Thoracic aorta (tissue), 2 donors: ENCODE results near the gene GON4L. TPM values are rescaled to one million over a fixed set of nuclear protein-coding genes. Genes with fewer than 3 reads are reported as not detected.
"Not testable (repeated sequence)": the region's sequence is repeated elsewhere in the genome, so short reads cannot be mapped to it uniquely, and the experiment has no call there.

Experiments
- ATAC-seq: fragments of 150-250 bp; one replicate; pipeline ENCODE4 v1.8.0; 2017; ENCODE audit warnings: low read depth; ENCODE audit not compliant: insufficient number of reproducible peaks, low FRiP score
- DNase-seq: peaks from one replicate; pipeline ENCODE4 v3.0.0-alpha.2; 2020; ENCODE audit warnings: low spot score
- H3K27ac ChIP-seq, 2 donors: fragments of 200-600 bp; sonication (generic); 1 replicate in 1 of 2; 2 replicates in 1 of 2; pipeline ENCODE4 v1.5.1; 2016; ENCODE audit warnings: mild to moderate bottlenecking in 2 of 2, moderate library complexity in 2 of 2
- H3K27me3 ChIP-seq: fragments of 200-600 bp; sonication (generic); replicated peaks from 2 replicates; pipeline ENCODE4 v1.6.0; 2016; ENCODE audit warnings: mild to moderate bottlenecking; ENCODE audit not compliant: insufficient read depth
- H3K36me3 ChIP-seq: fragments of 200-600 bp; sonication (generic); one replicate; pipeline ENCODE4 v1.5.1; 2016
- H3K4me1 ChIP-seq, 2 donors: fragments of 200-600 bp; sonication (generic); 1 replicate in 1 of 2; 2 replicates in 1 of 2; pipeline versions ENCODE4 v1.5.1 to v1.6.0; 2016; ENCODE audit warnings: low read depth in 2 of 2, mild to moderate bottlenecking in 1 of 2; ENCODE audit not compliant: control insufficient read depth in 1 of 2
- H3K4me3 ChIP-seq: fragments of 200-600 bp; sonication (generic); 2 replicates; pipeline ENCODE4 v1.5.1; 2016; ENCODE audit warnings: mild to moderate bottlenecking
- H3K9me3 ChIP-seq: fragments of 200-600 bp; sonication (generic); 2 replicates; pipeline ENCODE4 v1.5.1; 2016
- CTCF ChIP-seq: fragments of 200-600 bp; sonication (generic); IDR thresholded peaks from one replicate; pipeline ENCODE4 v1.5.1; 2019; ENCODE audit warnings: antibody characterized with exemption
- total RNA-seq, 2 donors: library from RNA; depleted of rRNA; stranded (reverse); fragments of >200 nt; gene quantifications; one replicate each; pipeline versions ENCODE4 v1.1.0 to v1.2.3, GENCODE V29; 2016

GON4L gene
- total RNA-seq, 2 donors from 2014 or later: 39.3 to 83.2 TPM

- ATAC-seq (no peak), DNase-seq (no peak)
- Histone ChIP-seq H3K4me3 (no peak overlapping the region), H3K4me1 (peaks cover 3 to 8% of the 10 kb centered on the region in 2 donors), H3K9me3 (no peaks in the 10 kb centered on the region), H3K36me3 (peaks cover 54% of the 10 kb centered on the region), H3K27ac (no peak overlapping the region), H3K27me3 (no peaks in the 10 kb centered on the region)
- no peak for TF ChIP-seq CTCF
Measured at GRCh38 chr1:155898888-155899287, 41.9 kb upstream of the GON4L start.

DNA sequence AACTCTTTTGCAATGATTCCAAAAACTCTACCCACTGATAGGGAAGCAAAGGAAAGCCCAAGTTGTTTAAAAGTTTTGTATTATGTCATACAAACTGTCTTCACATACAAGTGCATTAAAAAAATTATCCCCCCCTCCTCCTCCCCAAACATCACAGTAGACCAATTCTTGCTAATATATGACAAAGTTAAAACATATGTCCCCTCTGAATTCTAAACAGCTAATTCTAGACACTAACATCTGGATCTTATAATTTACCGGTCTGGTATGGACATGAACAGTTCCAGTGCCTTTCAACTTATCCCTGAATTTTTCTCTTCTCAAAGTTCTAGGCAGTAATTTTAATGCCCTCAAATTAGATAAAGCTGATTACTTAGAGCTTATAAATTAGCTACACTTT lies 40.7 kb upstream of the GON4L start:
- ATAC-seq (no peak), DNase-seq (no peak)
- H3K36me3 ChIP-seq: peaks cover 44% of the 10 kb centered on the region
- H3K27me3 ChIP-seq: no peaks in the 10 kb centered on the region
- no peak overlapping the region for H3K4me3 ChIP-seq
- H3K27ac ChIP-seq: no peak overlapping the region
- no peak for TF ChIP-seq CTCF
- peaks cover 11 to 20% of the 10 kb centered on the region in 2 donors for H3K4me1 ChIP-seq
- H3K9me3 ChIP-seq: no peaks in the 10 kb centered on the region

- not testable (repeated sequence) for H3K4me3 ChIP-seq, DNase-seq, H3K27ac ChIP-seq, H3K27me3 ChIP-seq, ATAC-seq, H3K9me3 ChIP-seq
- peaks cover 16 to 27% of the 10 kb centered on the region in 2 donors for H3K4me1 ChIP-seq
- peaks cover 36% of the 10 kb centered on the region for H3K36me3 ChIP-seq
Measured at GRCh38 chr1:155896476-155896875, 39.5 kb upstream of the GON4L start.

GRCh38 chr1:155895617-155896016 lies 38.6 kb upstream of the GON4L start:
- not testable (repeated sequence) for H3K9me3 ChIP-seq, DNase-seq, H3K27me3 ChIP-seq, H3K27ac ChIP-seq, ATAC-seq, H3K4me3 ChIP-seq
- H3K4me1 ChIP-seq: peaks cover 16 to 27% of the 10 kb centered on the region in 2 donors
- peaks cover 27% of the 10 kb centered on the region for H3K36me3 ChIP-seq

DNA sequence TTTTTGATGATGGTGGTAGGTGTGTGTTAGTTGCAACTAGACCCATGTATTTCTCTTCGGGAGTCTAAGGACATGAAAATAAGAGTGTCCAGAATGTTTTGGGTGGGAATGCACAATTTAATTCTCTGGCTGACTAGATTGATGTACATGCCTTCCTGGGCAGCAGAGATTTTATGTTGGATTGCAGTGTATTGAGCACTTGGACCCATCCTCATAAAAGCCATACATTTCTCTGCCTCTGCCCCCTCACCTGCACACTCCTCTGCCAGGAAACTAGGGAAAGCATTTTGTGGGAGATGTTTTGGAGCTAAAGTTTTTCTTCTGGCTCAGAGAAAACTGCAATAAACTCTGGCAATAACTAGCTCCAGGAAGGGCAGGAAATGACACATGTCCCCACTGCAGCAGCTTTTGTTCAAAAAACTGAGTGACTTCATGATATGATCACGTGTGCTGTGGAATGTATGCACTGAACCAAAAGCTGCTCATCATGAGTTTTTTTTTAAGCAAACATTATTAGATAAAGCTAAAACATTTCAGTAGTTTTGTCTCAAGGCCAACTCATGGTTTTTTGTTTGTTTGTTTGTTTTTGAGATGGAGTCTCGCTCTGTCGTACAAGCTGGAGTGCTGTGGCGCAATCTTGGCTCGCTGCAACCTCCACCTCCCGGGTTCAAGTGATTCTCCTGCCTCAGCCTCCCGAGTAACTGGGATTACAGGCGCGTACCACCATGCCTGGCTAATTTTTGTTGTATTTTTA lies 36.6 kb upstream of the GON4L start:
- peak; percentile 79 for ATAC-seq
- H3K27me3 ChIP-seq: no peaks in the 10 kb centered on the region
- peak overlapping the region; percentile 42 for H3K4me3 ChIP-seq
- TF ChIP-seq CTCF: no peak
- peaks cover 20 to 27% of the 10 kb centered on the region in 2 donors for H3K4me1 ChIP-seq
- peaks cover 8% of the 10 kb centered on the region for H3K36me3 ChIP-seq
- H3K9me3 ChIP-seq: no peaks in the 10 kb centered on the region
- peak overlapping the region; percentile 78 to 90 for H3K27ac ChIP-seq
- DNase-seq: peak; percentile 18

- ATAC-seq (no peak), DNase-seq (no peak)
- H3K4me1 ChIP-seq: peaks cover 20 to 27% of the 10 kb centered on the region in 2 donors
- peaks cover 10% of the 10 kb centered on the region for H3K36me3 ChIP-seq
- peak overlapping the region; percentile 78 to 90 for H3K27ac ChIP-seq
- H3K27me3 ChIP-seq: no peaks in the 10 kb centered on the region
- TF ChIP-seq CTCF: no peak
- H3K4me3 ChIP-seq: peak overlapping the region; percentile 42
- H3K9me3 ChIP-seq: no peaks in the 10 kb centered on the region
Measured at GRCh38 chr1:155892796-155893195, 35.8 kb upstream of the GON4L start.
